Stimulated activated CD4-positive, alpha-beta T cell treated with anti-CD3 and anti-CD28 coated beads, Interleukin-2, amount 100 ng/mL, for 4 hours (primary cell): ENCODE data around the gene TNFSF13.
"Not testable (repeated sequence)": the region's sequence is repeated elsewhere in the genome, so short reads cannot be mapped to it uniquely, and the experiment has no call there.

ENCODE experiments used
- DNase-seq: peaks from one replicate; pipeline ENCODE4 v3.0.0-alpha.2; 2020; ENCODE audit warnings: low read depth

Gene TNFSF13

GRCh38 chr17:7591596-7591995 lies 33.0 kb downstream of the TNFSF13 start:
- no peak for DNase-seq

- DNase-seq: no peak
Measured at GRCh38 chr17:7592422-7593021, 34.0 kb downstream of the TNFSF13 start.

- DNase-seq: no peak
Measured at GRCh38 chr17:7593296-7593695, 34.7 kb downstream of the TNFSF13 start.

- DNase-seq: not testable (repeated sequence)
Measured at GRCh38 chr17:7597561-7597960, 39.0 kb downstream of the TNFSF13 start.

- DNase-seq: no peak
Measured at GRCh38 chr17:7606280-7606679, 47.7 kb downstream of the TNFSF13 start.

GRCh38 chr17:7610641-7611040 lies 52.1 kb downstream of the TNFSF13 start:
- no peak for DNase-seq
